NCI-H1417 (cell line): ENCODE data around the gene BTN1A1.

Source experiments
- DNase-seq, 3 experiments: peaks; one replicate each; lab custom pipeline; 2025; lab: John Stamatoyannopoulos, UW

Gene BTN1A1

GRCh38 chr6:26475823-26476729, 24.0 kb upstream of the BTN1A1 start:
- no peak for DNase-seq

- no peak for DNase-seq
Measured at GRCh38 chr6:26476896-26477295, 23.2 kb upstream of the BTN1A1 start.

- DNase-seq, result no peak
Measured at GRCh38 chr6:26477426-26477825, 22.7 kb upstream of the BTN1A1 start.

GRCh38 chr6:26478100-26478984, 21.8 kb upstream of the BTN1A1 start:
- DNase-seq, result no peak

GRCh38 chr6:26478985-26479278, 21.2 kb upstream of the BTN1A1 start:
- DNase-seq, result no peak

GRCh38 chr6:26482338-26482737, 17.8 kb upstream of the BTN1A1 start:
- no peak for DNase-seq

GRCh38 chr6:26483727-26484126, 16.4 kb upstream of the BTN1A1 start:
- no peak for DNase-seq

- DNase-seq, result no peak
Measured at GRCh38 chr6:26484161-26484560, 15.9 kb upstream of the BTN1A1 start.

- no peak for DNase-seq
Measured at GRCh38 chr6:26485112-26485780, 14.9 kb upstream of the BTN1A1 start.

GRCh38 chr6:26486358-26486757, 13.7 kb upstream of the BTN1A1 start:
- no peak for DNase-seq

- DNase-seq, result no peak
Measured at GRCh38 chr6:26487466-26487865, 12.6 kb upstream of the BTN1A1 start.

GRCh38 chr6:26489996-26490964, 9.8 kb upstream of the BTN1A1 start:
- DNase-seq, result no peak

GRCh38 chr6:26491604-26492003, 8.5 kb upstream of the BTN1A1 start:
- DNase-seq, result no peak

- no peak for DNase-seq
Measured at GRCh38 chr6:26493258-26493657, 6.8 kb upstream of the BTN1A1 start.

GRCh38 chr6:26494117-26494516, 6.0 kb upstream of the BTN1A1 start:
- DNase-seq, result no peak

GRCh38 chr6:26495281-26495680, 4.8 kb upstream of the BTN1A1 start:
- no peak for DNase-seq

- no peak for DNase-seq
Measured at GRCh38 chr6:26497610-26498009, 2.5 kb upstream of the BTN1A1 start.

GRCh38 chr6:26501482-26501986, 1.4 kb downstream of the BTN1A1 start:
- DNase-seq, result no peak

- no peak for DNase-seq
Measured at GRCh38 chr6:26502165-26502564, 2.1 kb downstream of the BTN1A1 start.

GRCh38 chr6:26502626-26503025, 2.5 kb downstream of the BTN1A1 start:
- DNase-seq, result no peak

- DNase-seq, result no peak
Measured at GRCh38 chr6:26507658-26508057, 7.6 kb downstream of the BTN1A1 start.
